Lower lobe of right lung (tissue), 2 donors: ENCODE results near the gene HK1. TPM values are rescaled to one million over a fixed set of nuclear protein-coding genes. Genes with fewer than 3 reads are reported as not detected.
"Not testable (repeated sequence)": the region's sequence is repeated elsewhere in the genome, so short reads cannot be mapped to it uniquely, and the experiment has no call there.

Experiments
- ATAC-seq, 2 donors: fragments of 200-7000 bp; cut with Tn5 transposase; one replicate each; pipeline ENCODE4 v1.9.1; 2020 to 2022; ENCODE audit warnings: mild to moderate bottlenecking in 2 of 2, moderate library complexity in 2 of 2
- DNase-seq: peaks from one replicate; pipeline ENCODE4 v3.0.0-alpha.2; 2020
- H3K27ac ChIP-seq: fragments of 200-600 bp; one replicate; pipeline ENCODE4 v1.8.0; 2022
- H3K27me3 ChIP-seq: fragments of 200-600 bp; one replicate; pipeline ENCODE4 v1.8.0; 2022; ENCODE audit warnings: low read depth
- H3K36me3 ChIP-seq: fragments of 200-600 bp; one replicate; pipeline ENCODE4 v1.8.0; 2022; ENCODE audit warnings: mild to moderate bottlenecking
- H3K4me1 ChIP-seq: fragments of 200-600 bp; one replicate; pipeline ENCODE4 v1.8.0; 2022
- H3K4me3 ChIP-seq: fragments of 200-600 bp; one replicate; pipeline ENCODE4 v1.8.0; 2022; ENCODE audit warnings: mild to moderate bottlenecking
- H3K9me3 ChIP-seq: fragments of 200-600 bp; one replicate; pipeline ENCODE4 v1.8.0; 2022
- intact Hi-C: fragments of 100-400 bp; cut with DNase I; formaldehyde crosslinking; loops from one replicate; pipeline ENCODE4 v1.11.0; 2022
- total RNA-seq: library from RNA; stranded (reverse); fragmentation: NEBNext Ultra II Directional; extraction: Animal tissue kit (Norgen Biotek cat#: 25700); gene quantifications from one replicate; pipeline ENCODE4 v1.2.1, GENCODE V29; 2021
- TF ChIP-seq, protein P1 (sequence below): fragments of 200-600 bp; IDR thresholded peaks from one replicate; pipeline ENCODE4 v1.8.0; 2022; ENCODE audit warnings: antibody characterized with exemption, mild to moderate bottlenecking
- donor health status: DM: no; HTN: yes; CAD: no; lungs with severe emphysema.

The HK1 gene
- total RNA-seq, 1 donor from 2014 or later, result 85.1 TPM

- no peaks in the 10 kb centered on the region for H3K4me1 ChIP-seq
- H3K4me3 ChIP-seq, result no peak overlapping the region
- H3K27me3 ChIP-seq, result no peaks in the 10 kb centered on the region
- no peaks in the 10 kb centered on the region for H3K36me3 ChIP-seq
- no peak overlapping the region for H3K27ac ChIP-seq
- intact Hi-C loops, result no loop called here
- no peaks in the 10 kb centered on the region for H3K9me3 ChIP-seq
- TF ChIP-seq, protein P1, sequence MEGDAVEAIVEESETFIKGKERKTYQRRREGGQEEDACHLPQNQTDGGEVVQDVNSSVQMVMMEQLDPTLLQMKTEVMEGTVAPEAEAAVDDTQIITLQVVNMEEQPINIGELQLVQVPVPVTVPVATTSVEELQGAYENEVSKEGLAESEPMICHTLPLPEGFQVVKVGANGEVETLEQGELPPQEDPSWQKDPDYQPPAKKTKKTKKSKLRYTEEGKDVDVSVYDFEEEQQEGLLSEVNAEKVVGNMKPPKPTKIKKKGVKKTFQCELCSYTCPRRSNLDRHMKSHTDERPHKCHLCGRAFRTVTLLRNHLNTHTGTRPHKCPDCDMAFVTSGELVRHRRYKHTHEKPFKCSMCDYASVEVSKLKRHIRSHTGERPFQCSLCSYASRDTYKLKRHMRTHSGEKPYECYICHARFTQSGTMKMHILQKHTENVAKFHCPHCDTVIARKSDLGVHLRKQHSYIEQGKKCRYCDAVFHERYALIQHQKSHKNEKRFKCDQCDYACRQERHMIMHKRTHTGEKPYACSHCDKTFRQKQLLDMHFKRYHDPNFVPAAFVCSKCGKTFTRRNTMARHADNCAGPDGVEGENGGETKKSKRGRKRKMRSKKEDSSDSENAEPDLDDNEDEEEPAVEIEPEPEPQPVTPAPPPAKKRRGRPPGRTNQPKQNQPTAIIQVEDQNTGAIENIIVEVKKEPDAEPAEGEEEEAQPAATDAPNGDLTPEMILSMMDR, result no peak
- ATAC-seq (no peak), DNase-seq (no peak)
Observed at GRCh38 chr10:69307434-69307833, 29.1 kb downstream of the HK1 start.

- H3K4me3 ChIP-seq, DNase-seq, H3K4me1 ChIP-seq, intact Hi-C loops, ATAC-seq, H3K27ac ChIP-seq, H3K36me3 ChIP-seq, H3K9me3 ChIP-seq, H3K27me3 ChIP-seq: not testable (repeated sequence)
Observed at GRCh38 chr10:69308304-69308703, 30.0 kb downstream of the HK1 start.

DNA sequence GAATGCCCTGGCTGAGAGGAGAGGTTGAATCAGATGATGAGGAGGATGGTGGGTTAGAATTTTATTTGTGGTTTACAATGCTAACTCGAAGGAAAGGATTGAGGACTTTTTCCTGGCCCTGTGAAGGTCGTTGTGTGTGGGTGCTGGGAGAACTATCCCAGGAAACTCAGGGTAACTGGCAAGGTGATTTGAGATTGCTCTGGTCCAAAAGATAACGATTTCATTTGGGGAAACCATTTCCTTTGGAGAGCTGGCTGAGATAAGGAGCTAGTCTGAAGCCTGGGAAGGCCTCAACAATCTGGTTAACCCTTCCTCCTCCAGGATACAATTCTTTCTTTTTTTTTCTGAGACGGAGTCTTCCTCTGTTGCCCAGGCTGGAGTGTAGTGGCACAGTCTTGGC lies 33.0 kb downstream of the HK1 start:
- TF ChIP-seq, protein P1, result no peak
- no peak overlapping the region for H3K27ac ChIP-seq
- intact Hi-C loops, result no loop called here
- H3K4me3 ChIP-seq, result no peak overlapping the region
- DNase-seq, result no peak
- H3K4me1 ChIP-seq, result no peaks in the 10 kb centered on the region
- no peak for ATAC-seq
- no peaks in the 10 kb centered on the region for H3K27me3 ChIP-seq
- no peaks in the 10 kb centered on the region for H3K9me3 ChIP-seq
- no peaks in the 10 kb centered on the region for H3K36me3 ChIP-seq

DNA sequence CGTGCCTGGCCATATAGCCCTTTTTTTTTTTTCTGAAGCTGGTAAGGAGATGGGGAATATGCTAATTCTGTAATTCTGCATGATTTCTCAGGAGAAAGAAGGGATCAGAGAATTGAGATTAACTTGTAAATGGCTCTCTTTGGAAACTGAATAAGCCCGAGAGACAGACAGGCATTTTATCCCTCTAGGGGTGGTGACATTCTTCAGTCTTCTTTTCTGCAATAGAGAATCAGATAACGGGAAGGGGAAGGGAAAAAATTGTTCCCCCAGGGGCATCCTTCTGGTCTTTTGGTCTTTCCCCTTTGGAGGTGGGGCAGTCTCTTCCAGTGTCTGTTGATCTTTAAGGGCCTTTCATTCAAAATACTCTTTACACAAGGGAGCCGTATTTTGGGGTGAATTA lies 34.2 kb downstream of the HK1 start:
- ATAC-seq (no peak), DNase-seq (no peak)
- TF ChIP-seq, protein P1, result no peak
- Histone ChIP-seq H3K4me3 (no peak overlapping the region), H3K9me3 (no peaks in the 10 kb centered on the region), H3K27me3 (no peaks in the 10 kb centered on the region), H3K36me3 (no peaks in the 10 kb centered on the region), H3K4me1 (peaks cover 5% of the 10 kb centered on the region), H3K27ac (no peak overlapping the region)
- intact Hi-C loops, result no loop called here

DNA sequence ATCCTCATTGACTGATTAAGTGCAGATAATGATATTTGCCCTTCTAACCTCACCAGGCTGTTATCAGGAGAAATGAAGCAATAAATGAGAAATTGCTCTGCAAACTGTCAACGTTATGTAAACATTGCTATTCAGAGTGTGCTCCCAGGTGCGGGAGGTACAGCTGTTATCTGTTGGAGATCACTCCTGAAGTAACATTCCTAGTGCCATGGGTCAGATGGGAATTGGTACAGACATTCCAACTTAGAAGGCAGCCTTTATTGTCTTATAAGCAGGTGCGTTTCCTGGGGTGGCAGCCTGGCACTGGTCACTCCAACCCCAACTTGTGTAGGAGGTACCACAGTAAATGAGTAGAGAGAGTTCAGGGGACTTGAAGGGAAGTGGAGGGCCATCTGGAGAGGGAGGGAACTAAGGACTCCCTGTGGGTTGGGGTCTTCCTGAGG lies 36.8 kb downstream of the HK1 start:
- H3K4me3 ChIP-seq, result no peak overlapping the region
- DNase-seq, result no peak
- intact Hi-C loops, result no loop called here
- H3K27me3 ChIP-seq, result no peaks in the 10 kb centered on the region
- H3K9me3 ChIP-seq, result no peaks in the 10 kb centered on the region
- no peak overlapping the region for H3K27ac ChIP-seq
- no peaks in the 10 kb centered on the region for H3K36me3 ChIP-seq
- TF ChIP-seq, protein P1, result no peak
- ATAC-seq, result no peak
- peaks cover 19% of the 10 kb centered on the region for H3K4me1 ChIP-seq

DNA sequence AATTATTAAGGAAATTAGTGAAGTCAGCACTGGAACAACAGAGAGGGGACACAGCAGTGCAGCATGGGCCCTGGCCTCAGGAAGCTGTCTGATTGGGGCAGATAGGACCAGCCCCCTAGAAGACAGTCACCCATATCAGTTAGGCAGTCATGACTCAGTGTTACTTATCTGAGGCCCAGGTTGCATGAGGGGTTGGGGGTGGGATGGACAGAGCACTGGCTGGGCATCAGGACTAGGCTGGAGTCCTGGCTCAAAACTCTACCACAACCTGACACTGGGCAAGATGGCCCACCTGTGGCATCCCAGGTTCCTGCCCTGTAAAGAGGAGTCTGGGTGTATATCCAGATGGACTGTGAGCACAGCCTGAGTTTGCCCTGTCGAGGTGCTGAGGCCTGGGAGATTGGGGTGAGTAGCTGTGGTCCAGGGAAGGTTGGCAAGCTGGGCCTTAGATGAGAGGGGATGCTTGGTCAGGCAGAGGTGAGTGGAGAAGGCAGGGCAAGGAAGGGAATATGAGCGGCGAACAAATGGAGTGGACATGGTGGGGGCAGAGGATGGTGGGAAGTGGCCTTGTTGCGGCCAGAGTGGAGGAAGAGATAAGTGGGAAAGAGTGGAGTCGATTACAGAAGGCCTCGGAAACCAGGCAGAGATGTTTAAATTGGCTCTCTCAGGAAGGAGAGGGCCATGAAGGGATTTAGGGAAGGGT lies 37.5 kb downstream of the HK1 start:
- Histone ChIP-seq H3K9me3 (no peaks in the 10 kb centered on the region), H3K4me3 (no peak overlapping the region), H3K36me3 (no peaks in the 10 kb centered on the region), H3K4me1 (peaks cover 25% of the 10 kb centered on the region), H3K27ac (no peak overlapping the region), H3K27me3 (no peaks in the 10 kb centered on the region)
- no peak for ATAC-seq
- intact Hi-C loops, result no loop called here
- TF ChIP-seq, protein P1, result no peak
- no peak for DNase-seq
